Effector memory CD4-positive, alpha-beta T cell (primary cell): ENCODE measurements around the gene WLS.

Experiments used
- DNase-seq, 3 donors: peaks; one replicate each; pipeline ENCODE4 v3.0.0-alpha.2; 2020
- H3K27ac ChIP-seq: 2 replicates; pipeline ENCODE4 v1.7.0; 2013; ENCODE audit warnings: mild to moderate bottlenecking, low read length, moderate library complexity; ENCODE audit not compliant: insufficient read depth, poor library complexity, severe bottlenecking
- H3K27me3 ChIP-seq: replicated peaks from 2 replicates; pipeline ENCODE4 v1.7.0; 2013; ENCODE audit warnings: mild to moderate bottlenecking, low read length; ENCODE audit not compliant: insufficient read depth, control insufficient read depth, poor library complexity, severe bottlenecking
- H3K36me3 ChIP-seq: 2 replicates; pipeline ENCODE4 v1.7.0; 2013; ENCODE audit warnings: mild to moderate bottlenecking, low read length, moderate library complexity; ENCODE audit not compliant: control insufficient read depth, insufficient read depth
- H3K4me1 ChIP-seq: 2 replicates; pipeline ENCODE4 v1.7.0; 2013; ENCODE audit warnings: low read length, mild to moderate bottlenecking; ENCODE audit not compliant: control insufficient read depth, insufficient read depth, poor library complexity, severe bottlenecking
- H3K4me3 ChIP-seq: 2 replicates; pipeline ENCODE4 v1.7.0; 2013; ENCODE audit warnings: low read length, low read depth, mild to moderate bottlenecking; ENCODE audit not compliant: insufficient read depth, poor library complexity, severe bottlenecking
- H3K9me3 ChIP-seq: 2 replicates; pipeline ENCODE4 v1.7.0; 2013; ENCODE audit warnings: mild to moderate bottlenecking, low read length, moderate library complexity; ENCODE audit not compliant: control insufficient read depth

WLS gene

DNA sequence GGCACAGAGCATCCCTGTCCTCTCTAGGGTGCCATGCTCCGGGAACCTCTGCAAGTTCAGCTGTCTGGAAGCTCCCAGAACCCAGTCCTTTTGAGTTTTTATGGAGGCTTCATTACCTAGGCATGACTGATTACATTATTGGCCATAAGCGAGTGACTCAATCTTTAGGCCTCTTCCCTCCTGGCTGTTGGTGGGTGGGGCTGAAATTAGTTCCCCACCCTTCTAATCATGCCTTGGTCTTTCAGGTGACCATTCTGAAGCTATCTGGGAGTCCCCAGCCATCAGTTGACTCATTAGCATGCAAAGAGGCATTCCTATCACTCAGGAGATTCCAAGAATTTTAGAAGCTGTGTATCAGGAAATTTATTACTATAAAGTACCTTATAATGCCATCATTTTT is 46.6 kb downstream of the WLS start:
- DNase-seq, result no peak
- no peak overlapping the region for H3K4me3 ChIP-seq
- H3K27ac ChIP-seq, result no peak overlapping the region
- no peaks in the 10 kb centered on the region for H3K36me3 ChIP-seq
- H3K4me1 ChIP-seq, result no peaks in the 10 kb centered on the region
- H3K9me3 ChIP-seq, result no peaks in the 10 kb centered on the region
- no peaks in the 10 kb centered on the region for H3K27me3 ChIP-seq

DNA sequence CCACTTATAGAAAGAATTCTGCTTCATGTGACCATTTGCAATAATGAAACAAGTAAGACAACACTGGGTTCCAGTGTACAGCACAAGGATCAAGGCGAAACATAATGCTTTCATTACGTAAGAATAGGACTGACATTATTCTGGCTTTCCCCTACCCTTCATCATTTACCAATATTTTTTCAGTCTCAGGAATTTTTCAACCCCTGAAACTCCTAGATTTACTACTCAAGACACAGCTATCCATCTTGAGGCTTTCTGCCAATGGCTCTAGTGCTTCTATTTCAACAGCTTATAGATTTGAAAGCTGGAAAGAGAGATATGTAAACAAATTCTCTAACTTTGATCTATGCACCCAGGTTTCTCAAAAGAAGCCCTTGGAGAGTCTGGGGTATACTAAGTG is 48.4 kb downstream of the WLS start:
- Histone ChIP-seq H3K27ac (no peak overlapping the region), H3K36me3 (no peaks in the 10 kb centered on the region), H3K27me3 (no peaks in the 10 kb centered on the region), H3K4me1 (no peaks in the 10 kb centered on the region), H3K4me3 (no peak overlapping the region), H3K9me3 (no peaks in the 10 kb centered on the region)
- DNase-seq, result no peak

DNA sequence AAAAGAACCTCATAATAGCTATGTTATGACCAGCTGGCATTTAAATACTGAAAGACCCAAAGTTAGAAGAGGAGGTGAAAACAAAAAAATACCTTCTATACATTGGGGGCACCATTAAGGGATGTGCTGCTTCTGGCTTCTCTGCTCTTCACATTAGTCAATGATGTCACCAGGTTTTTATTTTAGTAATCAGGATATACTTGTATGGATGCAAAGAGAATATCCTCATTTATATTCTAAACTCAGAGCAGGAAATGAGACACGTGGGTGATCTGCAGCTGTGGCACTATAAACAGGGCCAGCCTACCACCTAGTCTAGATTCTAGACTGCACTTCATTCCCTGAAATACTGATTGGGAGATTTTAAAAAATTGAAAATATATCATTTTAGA is 51.2 kb downstream of the WLS start:
- H3K4me1 ChIP-seq, result no peaks in the 10 kb centered on the region
- no peaks in the 10 kb centered on the region for H3K36me3 ChIP-seq
- H3K27me3 ChIP-seq, result no peaks in the 10 kb centered on the region

DNA sequence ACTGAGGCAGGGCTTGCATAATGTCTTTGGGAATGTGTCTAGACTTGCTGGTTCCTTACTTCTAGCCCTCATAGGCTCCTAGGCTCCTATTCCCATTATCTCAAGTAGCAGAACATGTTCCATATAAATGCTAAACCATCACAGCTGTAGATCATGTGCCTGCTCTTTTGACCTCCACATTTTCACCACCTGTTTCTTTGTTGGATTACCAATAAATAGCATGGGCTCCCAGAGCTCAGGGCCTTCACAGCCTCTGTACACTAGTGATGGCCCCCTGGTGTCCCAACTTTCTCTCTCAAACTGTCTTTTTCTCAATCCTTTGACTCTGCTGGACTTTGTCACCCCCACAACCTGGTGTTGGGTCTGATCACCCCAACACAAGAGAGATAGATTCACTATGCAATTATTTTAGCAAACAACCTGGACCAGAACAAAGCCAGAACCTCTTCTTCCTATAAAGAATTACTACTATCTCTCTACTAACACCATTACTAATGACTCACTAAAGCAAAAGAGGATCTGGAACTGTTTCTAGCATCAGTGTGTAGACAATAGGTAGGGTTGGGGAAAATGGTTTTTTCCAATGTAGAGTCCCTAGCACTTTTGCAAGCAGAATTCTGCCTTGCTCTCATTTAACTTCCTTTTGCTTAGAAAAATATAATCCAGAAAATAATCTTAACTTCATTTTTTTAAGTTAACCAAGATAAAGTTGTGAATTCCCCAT is 51.7 kb downstream of the WLS start:
- Histone ChIP-seq H3K36me3 (no peaks in the 10 kb centered on the region), H3K27ac (no peak overlapping the region), H3K27me3 (no peaks in the 10 kb centered on the region), H3K4me1 (no peaks in the 10 kb centered on the region), H3K4me3 (no peak overlapping the region), H3K9me3 (no peaks in the 10 kb centered on the region)
- DNase-seq, result no peak

More for the DNA sequence above, 51.2 kb downstream of the WLS start:
- DNase-seq, result no peak
- Histone ChIP-seq H3K27ac (no peak overlapping the region), H3K9me3 (no peaks in the 10 kb centered on the region), H3K4me3 (no peak overlapping the region)

DNA sequence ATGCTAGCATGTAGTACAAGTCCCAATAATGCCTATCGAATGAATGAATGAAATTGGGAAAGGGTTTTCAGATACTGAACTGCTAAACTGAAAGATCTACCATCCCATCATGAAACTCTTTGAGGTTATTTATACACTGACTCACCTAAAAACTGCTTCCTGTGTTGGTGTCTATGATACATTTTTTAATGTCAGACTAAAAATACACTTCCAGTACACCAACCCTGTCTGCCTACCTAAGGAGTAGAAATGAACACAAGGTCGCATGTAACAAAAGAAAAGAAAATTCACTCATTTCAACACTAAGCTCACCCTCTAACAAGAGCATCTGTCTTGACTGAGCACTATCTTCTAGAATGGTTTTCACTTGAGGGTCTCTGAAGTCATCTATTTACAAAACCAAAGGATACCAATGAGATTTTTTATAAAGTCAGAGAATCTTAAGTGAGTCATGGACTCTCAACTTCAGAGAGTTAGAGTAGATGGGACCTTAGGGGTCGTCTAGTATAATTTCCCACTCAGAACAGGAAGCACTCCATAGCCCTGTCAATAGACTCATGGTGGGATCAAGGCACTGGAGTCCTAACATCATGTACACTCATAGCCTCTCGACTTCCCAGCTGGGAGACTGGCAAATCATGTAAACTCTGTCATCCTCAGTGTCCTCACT is 53.4 kb downstream of the WLS start:
- no peaks in the 10 kb centered on the region for H3K9me3 ChIP-seq
- DNase-seq, result no peak
- H3K4me3 ChIP-seq, result no peak overlapping the region
- no peaks in the 10 kb centered on the region for H3K27me3 ChIP-seq
- no peak overlapping the region for H3K27ac ChIP-seq
- H3K36me3 ChIP-seq, result no peaks in the 10 kb centered on the region
- no peaks in the 10 kb centered on the region for H3K4me1 ChIP-seq

DNA sequence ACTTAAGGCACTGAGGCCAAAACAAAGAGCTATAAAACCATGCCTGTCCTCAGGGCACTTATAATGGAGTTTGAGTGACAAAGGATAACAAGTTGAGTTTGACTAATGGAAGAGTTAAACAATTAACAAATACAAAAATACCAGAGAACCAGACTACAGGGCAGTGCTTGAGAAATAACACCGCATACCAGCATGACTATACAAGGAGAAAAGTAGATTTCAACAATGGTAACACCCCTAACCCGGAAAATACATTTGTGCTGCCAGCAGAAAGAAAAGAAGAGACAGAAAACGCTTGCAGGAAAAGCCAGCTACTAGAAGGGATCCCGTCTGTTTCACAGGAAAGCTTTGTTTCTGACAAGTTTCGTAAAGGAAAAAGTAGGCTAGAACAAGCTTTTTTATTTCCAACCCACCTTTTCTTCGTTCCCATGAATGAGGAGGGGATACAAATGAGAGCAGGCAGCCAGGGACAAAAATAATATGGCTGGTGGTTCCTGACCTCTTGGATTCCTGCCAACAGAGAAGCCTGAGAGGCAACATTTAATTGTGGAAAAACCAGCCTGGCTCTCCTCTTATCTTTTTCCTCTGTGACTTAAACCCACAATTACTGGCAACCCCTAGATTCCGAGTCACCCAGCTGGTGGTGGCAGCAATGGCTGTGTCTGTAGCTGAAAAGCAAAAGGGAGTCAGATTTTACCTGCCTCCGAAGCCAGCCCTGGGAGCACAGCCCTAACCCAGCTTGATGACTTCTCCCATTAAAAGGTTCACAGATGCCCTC is 56.5 kb downstream of the WLS start:
- Histone ChIP-seq H3K4me3 (no peak overlapping the region), H3K36me3 (no peaks in the 10 kb centered on the region), H3K27ac (no peak overlapping the region), H3K4me1 (no peaks in the 10 kb centered on the region), H3K9me3 (no peaks in the 10 kb centered on the region), H3K27me3 (no peaks in the 10 kb centered on the region)
- no peak for DNase-seq

DNA sequence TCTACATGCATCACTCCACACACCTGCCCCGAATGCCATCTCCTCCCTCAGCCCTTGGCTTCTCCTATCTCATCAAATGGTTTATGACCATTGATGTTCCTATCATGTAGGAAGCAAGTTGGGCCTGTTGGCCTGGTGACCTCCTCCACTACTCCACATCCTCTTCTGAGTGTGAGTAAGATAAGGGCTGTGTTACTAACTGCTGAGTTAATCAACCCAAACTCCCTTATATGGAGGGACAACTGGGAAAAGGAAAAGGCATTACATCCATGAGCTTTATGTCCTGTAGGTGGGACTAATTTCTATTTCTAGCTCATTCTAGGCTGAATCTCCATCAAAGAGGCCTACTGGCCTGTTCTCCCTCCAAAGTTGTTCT is 57.6 kb downstream of the WLS start:
- Histone ChIP-seq H3K9me3 (no peaks in the 10 kb centered on the region), H3K27me3 (no peaks in the 10 kb centered on the region), H3K27ac (no peak overlapping the region), H3K4me3 (no peak overlapping the region), H3K4me1 (no peaks in the 10 kb centered on the region), H3K36me3 (no peaks in the 10 kb centered on the region)
- DNase-seq, result no peak

DNA sequence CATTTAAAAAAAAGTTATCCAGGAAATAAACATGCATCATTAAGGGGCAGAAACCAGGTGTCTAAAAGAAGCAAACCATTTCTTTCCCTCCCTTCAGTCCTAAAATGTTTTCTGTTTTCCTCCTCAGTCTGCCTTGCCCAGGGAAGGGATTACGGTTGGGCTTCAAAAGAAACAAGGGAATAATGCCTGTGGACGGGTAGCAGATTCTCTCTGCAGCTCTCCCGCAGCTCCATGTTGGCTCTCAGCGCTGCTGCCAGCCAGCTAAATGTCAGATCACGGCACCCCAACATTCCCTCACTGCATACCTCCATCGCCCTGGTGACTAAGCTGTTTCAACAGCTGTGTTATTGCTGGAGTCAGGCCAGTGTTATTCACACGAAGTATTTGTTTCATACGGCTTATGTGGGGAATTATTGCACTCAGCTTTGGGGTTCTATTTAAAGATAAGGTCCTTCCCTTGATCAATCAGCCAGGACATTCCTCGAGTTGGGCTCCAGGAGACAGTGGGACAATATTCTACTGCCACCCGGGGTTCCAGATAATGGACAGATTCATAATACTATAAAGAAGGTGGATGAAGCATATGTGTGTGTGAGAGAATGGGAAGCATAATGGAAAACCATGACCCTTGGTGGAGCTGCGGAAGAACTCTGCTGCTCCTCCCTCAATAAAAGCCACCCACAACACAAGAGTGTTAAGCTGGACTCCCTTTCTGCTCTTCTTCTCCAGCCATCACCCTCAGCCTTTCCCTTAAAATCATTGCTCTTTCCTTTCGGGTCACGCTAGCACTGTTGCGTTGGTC is 58.2 kb downstream of the WLS start:
- Histone ChIP-seq H3K36me3 (no peaks in the 10 kb centered on the region), H3K9me3 (no peaks in the 10 kb centered on the region), H3K27ac (no peak overlapping the region), H3K27me3 (no peaks in the 10 kb centered on the region), H3K4me1 (no peaks in the 10 kb centered on the region), H3K4me3 (no peak overlapping the region)
- DNase-seq, result no peak

DNA sequence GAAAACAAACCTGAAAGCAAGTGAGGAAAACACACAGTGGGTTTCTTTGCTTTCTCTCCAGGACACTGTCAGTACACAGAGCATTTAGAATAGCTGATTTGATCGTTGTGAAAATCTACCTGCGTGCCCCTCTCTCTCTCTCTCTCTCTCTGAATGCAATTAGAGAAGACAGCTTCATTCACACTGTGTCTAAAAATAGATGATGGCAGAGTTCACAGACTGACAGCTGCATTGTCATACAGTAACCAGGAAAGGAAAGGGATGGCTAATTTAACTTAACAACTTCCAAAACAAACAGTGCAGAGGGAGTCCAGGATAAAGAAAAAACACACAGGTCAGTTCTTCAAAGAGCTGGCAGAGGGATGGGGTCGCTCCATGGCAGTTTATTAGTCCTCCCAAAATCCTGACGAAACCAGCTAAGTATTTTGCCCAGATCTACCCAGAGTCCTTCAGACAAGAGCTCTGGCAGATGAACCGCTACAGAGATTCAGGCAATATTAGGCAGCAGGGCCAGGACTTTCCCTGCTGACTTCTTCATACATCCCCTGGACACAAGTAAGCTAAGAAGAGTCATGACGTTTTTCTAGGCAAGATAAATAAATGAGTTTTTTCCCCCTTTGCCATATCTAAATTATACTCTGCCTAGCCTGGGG is 58.9 kb downstream of the WLS start:
- Histone ChIP-seq H3K27me3 (no peaks in the 10 kb centered on the region), H3K4me3 (no peak overlapping the region), H3K4me1 (no peaks in the 10 kb centered on the region), H3K36me3 (no peaks in the 10 kb centered on the region), H3K9me3 (no peaks in the 10 kb centered on the region), H3K27ac (no peak overlapping the region)
- no peak for DNase-seq
